Measurements from ENCODE around the gene SP4. TPM values are rescaled to one million over a fixed set of nuclear protein-coding genes. Genes with fewer than 3 reads are reported as not detected.

The SP4 gene
- total RNA-seq, 1 experiment from 2014 or later = 4.4 TPM

DNA sequence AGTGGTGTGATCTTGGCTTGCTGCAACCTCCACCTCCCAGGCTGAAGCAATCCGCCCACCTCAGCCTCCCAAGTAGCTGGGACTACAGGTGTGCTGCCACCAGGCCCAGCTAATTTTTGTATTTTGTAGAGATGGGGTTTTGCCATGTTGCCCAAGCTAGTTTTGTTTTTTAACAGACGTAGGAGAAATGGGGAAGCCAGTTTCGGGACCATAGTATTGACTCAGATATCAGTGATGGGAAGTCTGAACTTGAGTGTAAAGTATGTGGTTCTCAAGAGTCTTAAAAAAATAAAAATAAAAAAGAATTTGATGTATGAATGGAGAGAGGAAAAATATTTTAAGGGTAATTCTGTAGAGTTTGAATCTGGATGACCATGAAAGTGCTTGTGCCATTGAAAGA is 34.2 kb downstream of the SP4 start:
- no peak overlapping the region for H3K27ac Mint-ChIP-seq (ENCODE audit: low read depth, unreplicated experiment)
- no peak for DNase-seq (ENCODE audit: unreplicated experiment)
- H3K9me3 Mint-ChIP-seq (ENCODE audit: unreplicated experiment) = peaks cover 8% of the 10 kb centered on the region
- H3K36me3 Mint-ChIP-seq (ENCODE audit: insufficient read depth, unreplicated experiment) = peaks cover 7% of the 10 kb centered on the region
- POLR2A ChIA-PET = interaction anchor here (0.7 kb wide), 2 partner anchors 13 to 279 kb away, joined by 3 to 4 read pairs; no protein-coding TSS in a partner anchor
- no peaks in the 10 kb centered on the region for H3K4me1 Mint-ChIP-seq (ENCODE audit: insufficient read depth, unreplicated experiment)
- BruUV-seq (replicated peaks) = no TSS peak
- intact Hi-C loops (cut with micrococcal nuclease) = no loop called here
- no peaks in the 10 kb centered on the region for H3K27me3 Mint-ChIP-seq (ENCODE audit: insufficient read depth, unreplicated experiment)
- H3K4me3 Mint-ChIP-seq (ENCODE audit: unreplicated experiment) = no peak overlapping the region
- CTCF ChIA-PET = no interaction called here
- TF ChIP-seq, protein P1, sequence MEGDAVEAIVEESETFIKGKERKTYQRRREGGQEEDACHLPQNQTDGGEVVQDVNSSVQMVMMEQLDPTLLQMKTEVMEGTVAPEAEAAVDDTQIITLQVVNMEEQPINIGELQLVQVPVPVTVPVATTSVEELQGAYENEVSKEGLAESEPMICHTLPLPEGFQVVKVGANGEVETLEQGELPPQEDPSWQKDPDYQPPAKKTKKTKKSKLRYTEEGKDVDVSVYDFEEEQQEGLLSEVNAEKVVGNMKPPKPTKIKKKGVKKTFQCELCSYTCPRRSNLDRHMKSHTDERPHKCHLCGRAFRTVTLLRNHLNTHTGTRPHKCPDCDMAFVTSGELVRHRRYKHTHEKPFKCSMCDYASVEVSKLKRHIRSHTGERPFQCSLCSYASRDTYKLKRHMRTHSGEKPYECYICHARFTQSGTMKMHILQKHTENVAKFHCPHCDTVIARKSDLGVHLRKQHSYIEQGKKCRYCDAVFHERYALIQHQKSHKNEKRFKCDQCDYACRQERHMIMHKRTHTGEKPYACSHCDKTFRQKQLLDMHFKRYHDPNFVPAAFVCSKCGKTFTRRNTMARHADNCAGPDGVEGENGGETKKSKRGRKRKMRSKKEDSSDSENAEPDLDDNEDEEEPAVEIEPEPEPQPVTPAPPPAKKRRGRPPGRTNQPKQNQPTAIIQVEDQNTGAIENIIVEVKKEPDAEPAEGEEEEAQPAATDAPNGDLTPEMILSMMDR (IDR thresholded peaks at IDR 0.05; ENCODE audit: unreplicated experiment) = no peak

DNA sequence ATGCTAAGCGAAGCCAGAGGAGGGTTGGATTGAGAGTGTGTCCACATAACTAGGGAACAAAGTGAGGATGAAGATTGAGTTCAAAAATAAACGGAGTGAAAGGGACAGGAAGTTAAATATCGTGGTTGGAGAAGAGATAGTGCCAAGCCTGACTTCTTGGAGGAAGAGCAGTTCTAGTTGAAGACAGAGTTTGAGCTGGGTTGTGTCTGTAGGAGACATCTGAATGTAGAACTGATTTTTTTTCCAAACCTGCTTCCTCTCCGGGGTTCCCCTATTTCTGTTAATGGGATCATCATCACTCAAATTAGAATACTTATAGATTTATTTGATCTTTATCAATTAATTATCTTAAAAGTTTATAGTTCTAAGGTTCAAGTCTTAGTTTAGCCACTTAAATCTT is 35.6 kb downstream of the SP4 start:
- Mint-ChIP-seq H3K36me3 (ENCODE audit: insufficient read depth, unreplicated experiment) (peaks cover 7% of the 10 kb centered on the region), H3K27ac (ENCODE audit: low read depth, unreplicated experiment) (no peak overlapping the region), H3K4me1 (ENCODE audit: insufficient read depth, unreplicated experiment) (no peaks in the 10 kb centered on the region), H3K9me3 (ENCODE audit: unreplicated experiment) (peaks cover 8% of the 10 kb centered on the region), H3K27me3 (ENCODE audit: insufficient read depth, unreplicated experiment) (no peaks in the 10 kb centered on the region), H3K4me3 (ENCODE audit: unreplicated experiment) (no peak overlapping the region)
- no TSS peak for BruUV-seq (replicated peaks)
- no peak for DNase-seq (ENCODE audit: unreplicated experiment)
- intact Hi-C loops (cut with micrococcal nuclease) = no loop called here
- ChIA-PET POLR2A (no interaction called here), CTCF (no interaction called here)
- TF ChIP-seq, protein P1 (IDR thresholded peaks at IDR 0.05; ENCODE audit: unreplicated experiment) = no peak

GRCh38 chr7:21468969-21469368 is 41.1 kb downstream of the SP4 start:
- no peaks in the 10 kb centered on the region for H3K27me3 Mint-ChIP-seq (ENCODE audit: insufficient read depth, unreplicated experiment)
- no peak for DNase-seq (ENCODE audit: unreplicated experiment)
- no peak overlapping the region for H3K4me3 Mint-ChIP-seq (ENCODE audit: unreplicated experiment)
- H3K36me3 Mint-ChIP-seq (ENCODE audit: insufficient read depth, unreplicated experiment) = peaks cover 6% of the 10 kb centered on the region
- POLR2A ChIA-PET = no interaction called here
- H3K4me1 Mint-ChIP-seq (ENCODE audit: insufficient read depth, unreplicated experiment) = no peaks in the 10 kb centered on the region
- TF ChIP-seq, protein P1 (IDR thresholded peaks at IDR 0.05; ENCODE audit: unreplicated experiment) = no peak
- no peaks in the 10 kb centered on the region for H3K9me3 Mint-ChIP-seq (ENCODE audit: unreplicated experiment)
- CTCF ChIA-PET = no interaction called here
- H3K27ac Mint-ChIP-seq (ENCODE audit: low read depth, unreplicated experiment) = no peak overlapping the region
- BruUV-seq (replicated peaks) = no TSS peak
- intact Hi-C loops (cut with micrococcal nuclease) = no loop called here

DNA sequence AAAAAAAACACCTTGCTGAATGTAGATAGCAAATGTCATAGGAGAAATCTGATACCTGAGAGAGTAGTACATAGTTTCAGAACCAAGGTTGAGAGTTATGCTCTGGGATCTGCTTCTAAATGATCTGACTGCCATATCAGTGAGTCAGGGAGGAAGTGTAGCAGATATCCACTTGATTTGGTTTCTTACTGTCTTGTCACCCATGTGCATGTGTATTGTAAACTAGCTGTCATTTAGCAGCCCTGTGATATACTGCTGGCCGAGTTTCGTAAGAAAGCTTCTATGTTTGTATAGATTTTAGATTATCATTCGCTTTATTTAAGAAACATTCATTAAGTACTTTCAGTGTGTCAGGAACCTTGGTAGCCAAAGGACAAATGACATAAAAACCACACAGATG is 42.0 kb downstream of the SP4 start:
- Mint-ChIP-seq H3K9me3 (ENCODE audit: unreplicated experiment) (no peaks in the 10 kb centered on the region), H3K4me3 (ENCODE audit: unreplicated experiment) (no peak overlapping the region), H3K27ac (ENCODE audit: low read depth, unreplicated experiment) (no peak overlapping the region), H3K36me3 (ENCODE audit: insufficient read depth, unreplicated experiment) (peaks cover 6% of the 10 kb centered on the region), H3K4me1 (ENCODE audit: insufficient read depth, unreplicated experiment) (no peaks in the 10 kb centered on the region), H3K27me3 (ENCODE audit: insufficient read depth, unreplicated experiment) (no peaks in the 10 kb centered on the region)
- intact Hi-C loops (cut with micrococcal nuclease) = no loop called here
- TF ChIP-seq, protein P1 (IDR thresholded peaks at IDR 0.05; ENCODE audit: unreplicated experiment) = no peak
- ChIA-PET CTCF (interaction anchor here (0.6 to 1.1 kb wide), 2 partner anchors 27 to 463 kb away, joined by 3 read pairs; no protein-coding TSS in a partner anchor), POLR2A (interaction anchor here (0.7 kb wide), 1 partner anchor 30 kb away, joined by 4 read pairs; no protein-coding TSS in a partner anchor)
- BruUV-seq (replicated peaks) = no TSS peak
- DNase-seq (ENCODE audit: unreplicated experiment) = no peak

Measured in MCF 10A (cell line).